HepG2 (cell line): ENCODE measurements around the gene TRAF3. TPM values are rescaled to one million over a fixed set of nuclear protein-coding genes. Genes with fewer than 3 reads are reported as not detected.

ENCODE experiments used
- BCL3 ChIP-seq: sonication (generic); formaldehyde crosslinking; IDR thresholded peaks from 2 replicates; pipeline ENCODE4 v1.5.1; 2020; ENCODE audit warnings: mild to moderate bottlenecking, missing genetic modification reagents, moderate library complexity
- BHLHE40 ChIP-seq: IDR thresholded peaks from 2 replicates; pipeline ENCODE4 v1.6.1; 2011; ENCODE audit warnings: low read length, improper control_type of control experiment
- CEBPB ChIP-seq: IDR thresholded peaks from 2 replicates; pipeline ENCODE4 v1.6.1; 2011; ENCODE audit warnings: low read depth, low read length, improper control_type of control experiment, borderline replicate concordance
- CSRNP2 ChIP-seq: sonication (generic); formaldehyde crosslinking; conservative IDR thresholded peaks from 2 replicates; pipeline ENCODE4 v1.8.0; 2022; ENCODE audit warnings: low read depth, missing genetic modification reagents
- HDAC6 ChIP-seq: fragments of 200-600 bp; sonication (generic); IDR thresholded peaks from 2 replicates; pipeline ENCODE4 v1.7.0; 2017; ENCODE audit warnings: mild to moderate bottlenecking, antibody characterized with exemption, low read length, low read depth
- PHF5A ChIP-seq: IDR thresholded peaks from one replicate; pipeline ENCODE4 v1.6.1; 2018; ENCODE audit warnings: low read depth, missing genetic modification reagents; ENCODE audit not compliant: unreplicated experiment
- SNRNP70 ChIP-seq: fragments of 200-400 bp; formaldehyde crosslinking; IDR thresholded peaks from 2 replicates; pipeline ENCODE4 v1.6.1; 2017; ENCODE audit warnings: mild to moderate bottlenecking, low read depth, low read length, moderate library complexity
- THAP11 ChIP-seq: IDR thresholded peaks from 2 replicates; pipeline ENCODE4 v1.6.1; 2016; ENCODE audit warnings: missing biosample characterization, missing genetic modification reagents
- U2AF2 ChIP-seq: fragments of 200-400 bp; formaldehyde crosslinking; IDR thresholded peaks from 2 replicates; pipeline ENCODE4 v1.6.1; 2017; ENCODE audit warnings: low read depth, mild to moderate bottlenecking, low read length
- ZFP41 ChIP-seq: sonication (generic); formaldehyde crosslinking; IDR thresholded peaks from 2 replicates; pipeline ENCODE4 v1.4.0; 2020; ENCODE audit warnings: mild to moderate bottlenecking, missing genetic modification reagents, borderline replicate concordance
- ZFY ChIP-seq: sonication (generic); formaldehyde crosslinking; IDR thresholded peaks from 2 replicates; pipeline ENCODE4 v1.4.0; 2020; ENCODE audit warnings: missing genetic modification reagents
- ZNF510 ChIP-seq: sonication (generic); formaldehyde crosslinking; IDR thresholded peaks from 2 replicates; pipeline ENCODE4 v1.4.0; 2020; ENCODE audit warnings: low read depth, mild to moderate bottlenecking, missing genetic modification reagents
- ZNF710 ChIP-seq: sonication (generic); formaldehyde crosslinking; IDR thresholded peaks from 2 replicates; pipeline ENCODE4 v1.5.0; 2020; ENCODE audit warnings: mild to moderate bottlenecking, missing genetic modification reagents, borderline replicate concordance
- polyA plus RNA-seq, 8 experiments: library from polyadenylated mRNA; depleted of rRNA in 3 of 8; stranded (reverse) in 7 of 8; unstranded in 1 of 8; fragments of >200 nt; fragmentation: Illumina TruSeq in 4 of 8; extraction: Trizol in 4 of 8; gene quantifications; 2 replicates each; pipeline versions ENCODE4 v1.2.1 to v1.2.3, GENCODE V29; 2011 to 2016; ENCODE audit warnings: low read depth in 4 of 8, missing spikeins in 1 of 8, mixed read lengths in 1 of 8; ENCODE audit not compliant: insufficient read depth in 1 of 8
- total RNA-seq, 5 experiments: library from RNA; depleted of rRNA; stranded (reverse); fragments of >200 nt; fragmentation: Illumina TruSeq; extraction: Trizol; gene quantifications; 2 replicates each; pipeline ENCODE4 v1.2.3, GENCODE V29; 2016; ENCODE audit warnings: low read depth in 1 of 5
- TF ChIP-seq, protein P1 (sequence below): sonication (generic); formaldehyde crosslinking; IDR thresholded peaks from 2 replicates; pipeline ENCODE4 v1.9.0; 2022; ENCODE audit warnings: low read depth, missing genetic modification reagents
- TF ChIP-seq, protein P2 (sequence below): sonication (generic); formaldehyde crosslinking; IDR thresholded peaks from 2 replicates; pipeline ENCODE4 v1.4.0; 2020; ENCODE audit warnings: mild to moderate bottlenecking, missing genetic modification reagents
- TF ChIP-seq, protein P3 (sequence below): sonication (generic); formaldehyde crosslinking; IDR thresholded peaks from 2 replicates; pipeline ENCODE4 v1.4.0; 2020; ENCODE audit warnings: missing genetic modification reagents, borderline replicate concordance

TRAF3 gene
- total and polyA plus RNA-seq, 2 of the 13 experiments (the other 11 are each of a cell fraction or from before 2014, with no cell fraction given) = 6.9 to 12.2 TPM

GRCh38 chr14:102922490-102923200 lies 145.4 kb downstream of the TRAF3 start, which contains the start of gene AMN (continued):
- TF ChIP-seq HDAC6 (no peak), BHLHE40 (peak; percentile 45; the same call in 1 of the 2 replicates), CEBPB (no peak), U2AF2 (no peak), BCL3 (CRISPR knock-in tag) (peak; percentile 88), THAP11 (peak; percentile 59; the same call in 1 of the 2 replicates), ZNF710 (0 out of 2 replicates have a peak, but pooled peaks have one; percentile 20), ZFP41 (CRISPR knock-in tag) (peak; percentile 73; the same call in 1 of the 2 replicates), ZNF510 (0 out of 2 replicates have a peak, but pooled peaks have one; percentile 55), SNRNP70 (no peak), CSRNP2 (CRISPR knock-in tag) (no peak), ZFY (peak; percentile 98), PHF5A (CRISPR knock-in tag) (peak; percentile 69)
- TF ChIP-seq, protein P1, sequence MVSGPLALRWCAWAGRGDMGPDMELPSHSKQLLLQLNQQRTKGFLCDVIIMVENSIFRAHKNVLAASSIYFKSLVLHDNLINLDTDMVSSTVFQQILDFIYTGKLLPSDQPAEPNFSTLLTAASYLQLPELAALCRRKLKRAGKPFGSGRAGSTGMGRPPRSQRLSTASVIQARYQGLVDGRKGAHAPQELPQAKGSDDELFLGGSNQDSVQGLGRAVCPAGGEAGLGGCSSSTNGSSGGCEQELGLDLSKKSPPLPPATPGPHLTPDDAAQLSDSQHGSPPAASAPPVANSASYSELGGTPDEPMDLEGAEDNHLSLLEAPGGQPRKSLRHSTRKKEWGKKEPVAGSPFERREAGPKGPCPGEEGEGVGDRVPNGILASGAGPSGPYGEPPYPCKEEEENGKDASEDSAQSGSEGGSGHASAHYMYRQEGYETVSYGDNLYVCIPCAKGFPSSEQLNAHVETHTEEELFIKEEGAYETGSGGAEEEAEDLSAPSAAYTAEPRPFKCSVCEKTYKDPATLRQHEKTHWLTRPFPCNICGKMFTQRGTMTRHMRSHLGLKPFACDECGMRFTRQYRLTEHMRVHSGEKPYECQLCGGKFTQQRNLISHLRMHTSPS (CRISPR knock-in tag) = no peak
- TF ChIP-seq, protein P2, sequence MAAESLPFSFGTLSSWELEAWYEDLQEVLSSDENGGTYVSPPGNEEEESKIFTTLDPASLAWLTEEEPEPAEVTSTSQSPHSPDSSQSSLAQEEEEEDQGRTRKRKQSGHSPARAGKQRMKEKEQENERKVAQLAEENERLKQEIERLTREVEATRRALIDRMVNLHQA = no peak
- TF ChIP-seq, protein P3, sequence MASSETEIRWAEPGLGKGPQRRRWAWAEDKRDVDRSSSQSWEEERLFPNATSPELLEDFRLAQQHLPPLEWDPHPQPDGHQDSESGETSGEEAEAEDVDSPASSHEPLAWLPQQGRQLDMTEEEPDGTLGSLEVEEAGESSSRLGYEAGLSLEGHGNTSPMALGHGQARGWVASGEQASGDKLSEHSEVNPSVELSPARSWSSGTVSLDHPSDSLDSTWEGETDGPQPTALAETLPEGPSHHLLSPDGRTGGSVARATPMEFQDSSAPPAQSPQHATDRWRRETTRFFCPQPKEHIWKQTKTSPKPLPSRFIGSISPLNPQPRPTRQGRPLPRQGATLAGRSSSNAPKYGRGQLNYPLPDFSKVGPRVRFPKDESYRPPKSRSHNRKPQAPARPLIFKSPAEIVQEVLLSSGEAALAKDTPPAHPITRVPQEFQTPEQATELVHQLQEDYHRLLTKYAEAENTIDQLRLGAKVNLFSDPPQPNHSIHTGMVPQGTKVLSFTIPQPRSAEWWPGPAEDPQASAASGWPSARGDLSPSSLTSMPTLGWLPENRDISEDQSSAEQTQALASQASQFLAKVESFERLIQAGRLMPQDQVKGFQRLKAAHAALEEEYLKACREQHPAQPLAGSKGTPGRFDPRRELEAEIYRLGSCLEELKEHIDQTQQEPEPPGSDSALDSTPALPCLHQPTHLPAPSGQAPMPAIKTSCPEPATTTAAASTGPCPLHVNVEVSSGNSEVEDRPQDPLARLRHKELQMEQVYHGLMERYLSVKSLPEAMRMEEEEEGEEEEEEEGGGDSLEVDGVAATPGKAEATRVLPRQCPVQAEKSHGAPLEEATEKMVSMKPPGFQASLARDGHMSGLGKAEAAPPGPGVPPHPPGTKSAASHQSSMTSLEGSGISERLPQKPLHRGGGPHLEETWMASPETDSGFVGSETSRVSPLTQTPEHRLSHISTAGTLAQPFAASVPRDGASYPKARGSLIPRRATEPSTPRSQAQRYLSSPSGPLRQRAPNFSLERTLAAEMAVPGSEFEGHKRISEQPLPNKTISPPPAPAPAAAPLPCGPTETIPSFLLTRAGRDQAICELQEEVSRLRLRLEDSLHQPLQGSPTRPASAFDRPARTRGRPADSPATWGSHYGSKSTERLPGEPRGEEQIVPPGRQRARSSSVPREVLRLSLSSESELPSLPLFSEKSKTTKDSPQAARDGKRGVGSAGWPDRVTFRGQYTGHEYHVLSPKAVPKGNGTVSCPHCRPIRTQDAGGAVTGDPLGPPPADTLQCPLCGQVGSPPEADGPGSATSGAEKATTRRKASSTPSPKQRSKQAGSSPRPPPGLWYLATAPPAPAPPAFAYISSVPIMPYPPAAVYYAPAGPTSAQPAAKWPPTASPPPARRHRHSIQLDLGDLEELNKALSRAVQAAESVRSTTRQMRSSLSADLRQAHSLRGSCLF (CRISPR knock-in tag) = no peak
